ENCODE results near the gene AKAP8.

GRCh38 chr19:15397236-15397635 is 17.6 kb upstream of the AKAP8 start:
- TF ChIP-seq CTCF (IDR thresholded peaks at IDR 0.05) (no peak), ZFX (IDR thresholded peaks at IDR 0.05; ENCODE audit: borderline replicate concordance) (no peak)

Data from 22Rv1 (cell line).